ENCODE results near the gene CTDSPL2. TPM values are rescaled to one million over a fixed set of nuclear protein-coding genes. Genes with fewer than 3 reads are reported as not detected.
A peak's percentile ranks its signal among the peaks of the same experiment; 100 is the strongest.

CTDSPL2 gene
- total and polyA plus RNA-seq, 2 of the 8 experiments (the other 6 are each of a cell fraction or from before 2014, with no cell fraction given), result 25.2 to 64.7 TPM

GRCh38 chr15:44536962-44537734, 109.7 kb downstream of the CTDSPL2 start, which contains the start of gene EIF3J:
TSS of gene EIF3J (plus strand) at chr15:44537147. CDS start at chr15:44537195, 48 bp downstream.
- Histone ChIP-seq H2BK5ac (ENCODE audit: low read depth, low read length) (peak within 1 kb of the TSS; percentile 88), H4K91ac (replicated peaks; ENCODE audit: insufficient read length, low read length) (peak within 1 kb of the TSS; percentile 81), H3K4me2 (ENCODE audit: insufficient read depth in 1 of 2, low read depth in 2 of 2, low read length in 2 of 2) (peak within 1 kb of the TSS; percentile 71 to 97), H3K79me1 (ENCODE audit: low read depth, low read length) (no peaks in the 10 kb centered on the region; the same call in none of the 2 replicates), H3K9me3 (ENCODE audit: insufficient read depth in 2 of 2, low read depth in 1 of 2, low read length in 1 of 2) (no peaks in the 10 kb centered on the region), H2BK120ac (replicated peaks; ENCODE audit: low read depth, low read length) (no peak within 1 kb of the TSS), H2AFZ (ENCODE audit: low read length) (peak within 1 kb of the TSS; percentile 92; the same call in 1 of the 2 replicates), H4K5ac (ENCODE audit: insufficient read length, low read depth, low read length) (peak within 1 kb of the TSS; percentile 88), H3K27me3 (replicated peaks in 1 of 4; ENCODE audit: control insufficient read depth in 3 of 4, extremely low read depth in 1 of 4, insufficient read depth in 3 of 4, low read length in 3 of 4) (no peaks in the 10 kb centered on the region), H3K23me2 (ENCODE audit: low read depth, low read length) (peaks cover 6% of the 10 kb centered on the region; the same call in 1 of the 2 replicates), H3K18ac (ENCODE audit: extremely low read depth, low read length) (peak within 1 kb of the TSS; percentile 65), H3K27ac (ENCODE audit: low read depth, low read length) (peak within 1 kb of the TSS; percentile 87), H3K4ac (replicated peaks; ENCODE audit: insufficient read length, low read depth, low read length) (peak within 1 kb of the TSS; percentile 78), H3K56ac (replicated peaks; ENCODE audit: insufficient read length, low read depth, low read length) (peak within 1 kb of the TSS; percentile 93), H3K4me1 (replicated peaks in 1 of 4; ENCODE audit: control insufficient read depth in 3 of 4, insufficient read depth in 4 of 4, low read length in 3 of 4) (peaks cover 0 to 4% (median 2%) of the 10 kb centered on the region in 4 experiments; a peak in 4 of 7 replicates), H2BK12ac (ENCODE audit: low read depth, low read length) (no peak within 1 kb of the TSS), H2BK20ac (ENCODE audit: low read length) (no peak within 1 kb of the TSS), H3K36me3 (ENCODE audit: control insufficient read depth in 2 of 4, insufficient read depth in 4 of 4, low read length in 3 of 4) (peaks cover 0 to 22% (median 5%) of the 10 kb centered on the region in 4 experiments; a peak in 6 of 8 replicates), H3K4me3 (ENCODE audit: extremely low read depth in 1 of 4, insufficient read depth in 2 of 4, low read depth in 3 of 4, low read length in 4 of 4) (peak within 1 kb of the TSS; percentile 69 to 83 (median 79)), H2AK5ac (ENCODE audit: low read depth, low read length) (no peak within 1 kb of the TSS), H4K20me1 (replicated peaks in 1 of 2; ENCODE audit: control insufficient read depth in 1 of 2, insufficient read depth in 2 of 2, low read length in 2 of 2) (peaks cover 0 to 2% of the 10 kb centered on the region in 2 experiments), H4K8ac (ENCODE audit: extremely low read depth, insufficient read depth, low read length) (peak within 1 kb of the TSS; percentile 87), H3K9ac (replicated peaks in 1 of 4; ENCODE audit: extremely low read depth in 1 of 4, low read depth in 3 of 4, low read length in 3 of 4) (peak within 1 kb of the TSS; percentile 72 to 83 (median 80)), H2BK15ac (ENCODE audit: low read length) (peak within 1 kb of the TSS; percentile 40; the same call in 1 of the 2 replicates), H3K14ac (ENCODE audit: insufficient read length) (no peak within 1 kb of the TSS), H3K79me2 (ENCODE audit: control insufficient read depth in 1 of 2, insufficient read depth in 2 of 2, low read length in 2 of 2) (peaks cover 3 to 37% of the 10 kb centered on the region in 2 experiments; a peak in 2 of 4 replicates), H3K23ac (ENCODE audit: insufficient read length) (no peak within 1 kb of the TSS)
- ChIA-PET CTCF (ENCODE audit: partially characterized antibody) (interaction anchor here (0.7 to 3.2 kb wide), 4 partner anchors 10 to 442 kb away, joined by 3 to 16 read pairs (median 4); no protein-coding TSS in a partner anchor), POLR2A (ENCODE audit: partially characterized antibody) (interaction anchor here (0.6 to 2.1 kb wide), 19 partner anchors 9 to 317 kb away, joined by 3 to 20 read pairs (median 4); partner anchors contain the start of genes CTDSPL2 and SPG11)
- FAIRE-seq (no peak), DNase-seq (ENCODE audit: low read depth in 1 of 2, low spot score in 2 of 2) (peak in 1 of 2 experiments; percentile 59)
- WGBS, 2 experiments (ENCODE audit: extremely low coverage in 1 of 2, insufficient coverage in 1 of 2, insufficient read length in 1 of 2, insufficient replicate concordance in 2 of 2, low coverage in 1 of 2, low lambda C conversion rate in 2 of 2, missing lambda C conversion rate in 1 of 2), result 1% methylated on average over 39 of the region's 97 CpGs; no CpG with 5 or more reads in 1 of the 2 experiments
- TF ChIP-seq USF2 (IDR thresholded peaks at IDR 0.05; ENCODE audit: low read length), result no peak
- no peak for TF ChIP-seq NANOG (IDR thresholded peaks at IDR 0.05; ENCODE audit: insufficient read depth, low read depth, low read length, poor library complexity, severe bottlenecking)
- TF ChIP-seq SP4 (IDR thresholded peaks at IDR 0.05; ENCODE audit: low read length), result no peak
- TF ChIP-seq BRCA1 (IDR thresholded peaks at IDR 0.05; ENCODE audit: low read depth, low read length), result peak; percentile 53; the same call in 1 of the 2 replicates
- TF ChIP-seq KDM4A (IDR thresholded peaks at IDR 0.05; ENCODE audit: low read depth, low read length, severe bottlenecking), result peak; percentile 81
- TF ChIP-seq CBX5 (IDR thresholded peaks at IDR 0.05; ENCODE audit: low read depth, low read length), result no peak
- TF ChIP-seq MAFK (IDR thresholded peaks at IDR 0.05; ENCODE audit: low read depth, low read length), result no peak
- TF ChIP-seq CTBP2 (IDR thresholded peaks at IDR 0.05; ENCODE audit: borderline replicate concordance, insufficient read depth, insufficient read length, low read length), result no peak
- TF ChIP-seq RFX5 (IDR thresholded peaks at IDR 0.05; ENCODE audit: borderline replicate concordance, low read depth, low read length), result no peak
